ENCODE results near the gene GNA14. TPM values are rescaled to one million over a fixed set of nuclear protein-coding genes. Genes with fewer than 3 reads are reported as not detected.

GNA14 gene
- total RNA-seq, 1 donor from 2014 or later, result not detected

DNA sequence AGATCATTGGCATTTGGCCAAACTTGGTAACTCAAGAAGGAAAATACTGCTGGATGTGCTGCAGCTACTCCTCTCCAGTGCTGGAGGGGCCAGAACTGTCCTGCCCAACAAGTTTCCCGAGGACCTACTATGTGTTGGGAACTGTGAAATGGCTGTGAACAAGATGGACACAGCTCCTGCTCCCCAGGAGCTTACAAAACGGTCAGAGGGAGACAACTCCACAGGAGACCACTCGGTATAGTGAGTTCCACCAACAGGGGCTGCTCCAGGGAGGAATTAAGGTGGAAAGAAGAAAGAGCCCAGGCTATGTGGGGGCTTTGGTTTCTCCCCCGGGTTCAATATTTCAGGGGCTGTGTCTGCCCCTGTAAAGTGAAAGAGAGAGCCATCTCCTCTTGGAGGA lies 78.8 kb downstream of the GNA14 start:
- H3K27me3 Mint-ChIP-seq (ENCODE audit: unreplicated experiment), result peaks cover 40% of the 10 kb centered on the region
- TF ChIP-seq, protein P1, sequence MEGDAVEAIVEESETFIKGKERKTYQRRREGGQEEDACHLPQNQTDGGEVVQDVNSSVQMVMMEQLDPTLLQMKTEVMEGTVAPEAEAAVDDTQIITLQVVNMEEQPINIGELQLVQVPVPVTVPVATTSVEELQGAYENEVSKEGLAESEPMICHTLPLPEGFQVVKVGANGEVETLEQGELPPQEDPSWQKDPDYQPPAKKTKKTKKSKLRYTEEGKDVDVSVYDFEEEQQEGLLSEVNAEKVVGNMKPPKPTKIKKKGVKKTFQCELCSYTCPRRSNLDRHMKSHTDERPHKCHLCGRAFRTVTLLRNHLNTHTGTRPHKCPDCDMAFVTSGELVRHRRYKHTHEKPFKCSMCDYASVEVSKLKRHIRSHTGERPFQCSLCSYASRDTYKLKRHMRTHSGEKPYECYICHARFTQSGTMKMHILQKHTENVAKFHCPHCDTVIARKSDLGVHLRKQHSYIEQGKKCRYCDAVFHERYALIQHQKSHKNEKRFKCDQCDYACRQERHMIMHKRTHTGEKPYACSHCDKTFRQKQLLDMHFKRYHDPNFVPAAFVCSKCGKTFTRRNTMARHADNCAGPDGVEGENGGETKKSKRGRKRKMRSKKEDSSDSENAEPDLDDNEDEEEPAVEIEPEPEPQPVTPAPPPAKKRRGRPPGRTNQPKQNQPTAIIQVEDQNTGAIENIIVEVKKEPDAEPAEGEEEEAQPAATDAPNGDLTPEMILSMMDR (IDR thresholded peaks at IDR 0.05), result no peak
- no peaks in the 10 kb centered on the region for H3K9me3 Mint-ChIP-seq (ENCODE audit: unreplicated experiment)
- no peak for DNase-seq (ENCODE audit: extremely low spot score, unreplicated experiment)
- H3K4me3 Mint-ChIP-seq (ENCODE audit: unreplicated experiment), result no peak overlapping the region
- H3K36me3 Mint-ChIP-seq (ENCODE audit: unreplicated experiment), result no peaks in the 10 kb centered on the region
- H3K27ac Mint-ChIP-seq (ENCODE audit: unreplicated experiment), result no peak overlapping the region
- no peaks in the 10 kb centered on the region for H3K4me1 Mint-ChIP-seq (ENCODE audit: unreplicated experiment)

GRCh38 chr9:77563174-77563573 lies 84.9 kb downstream of the GNA14 start:
- no peaks in the 10 kb centered on the region for H3K4me1 Mint-ChIP-seq (ENCODE audit: unreplicated experiment)
- TF ChIP-seq, protein P1 (IDR thresholded peaks at IDR 0.05), result no peak

DNA sequence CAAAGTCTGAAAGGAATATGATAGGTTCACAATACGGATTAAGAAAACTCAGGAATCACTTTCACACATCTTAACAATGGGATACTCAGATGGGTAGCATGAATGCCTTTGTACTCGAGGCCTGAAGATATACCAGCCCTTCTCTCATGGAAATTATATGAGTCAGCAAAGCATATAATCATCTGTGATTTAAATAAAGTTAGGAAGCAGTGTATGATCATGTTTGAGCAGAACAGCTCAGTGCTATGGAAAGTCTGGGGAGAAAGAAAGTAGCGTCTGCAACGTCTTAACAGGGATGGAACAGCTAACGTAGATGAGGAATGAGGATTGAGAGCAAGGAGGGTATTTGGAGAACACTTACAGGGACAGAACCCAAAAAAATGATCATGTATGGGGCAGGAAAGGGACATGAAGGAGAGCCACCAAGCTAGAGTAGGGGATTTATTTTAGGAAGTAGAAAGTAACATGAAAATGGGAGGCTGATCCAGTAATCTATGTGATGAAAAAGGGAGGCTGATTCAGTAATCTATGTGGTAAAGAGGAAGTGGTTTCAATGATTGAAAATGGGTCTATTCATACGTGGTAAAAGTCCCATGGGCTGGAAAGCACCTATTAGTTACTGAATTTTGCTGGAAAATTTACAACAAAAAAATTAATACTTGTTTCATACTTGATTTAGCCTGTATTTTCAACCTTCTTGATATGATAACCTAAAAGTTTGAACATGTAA lies 85.9 kb downstream of the GNA14 start:
- TF ChIP-seq, protein P1 (IDR thresholded peaks at IDR 0.05), result no peak
- H3K36me3 Mint-ChIP-seq (ENCODE audit: unreplicated experiment), result no peaks in the 10 kb centered on the region
- no peaks in the 10 kb centered on the region for H3K4me1 Mint-ChIP-seq (ENCODE audit: unreplicated experiment)
- peaks cover 43% of the 10 kb centered on the region for H3K27me3 Mint-ChIP-seq (ENCODE audit: unreplicated experiment)
- H3K9me3 Mint-ChIP-seq (ENCODE audit: unreplicated experiment), result no peaks in the 10 kb centered on the region
- no peak overlapping the region for H3K27ac Mint-ChIP-seq (ENCODE audit: unreplicated experiment)
- H3K4me3 Mint-ChIP-seq (ENCODE audit: unreplicated experiment), result no peak overlapping the region
- DNase-seq (ENCODE audit: extremely low spot score, unreplicated experiment), result no peak

More at GRCh38 chr9:77563174-77563573, 84.9 kb downstream of the GNA14 start:
- peaks cover 48% of the 10 kb centered on the region for H3K27me3 Mint-ChIP-seq (ENCODE audit: unreplicated experiment)
- H3K36me3 Mint-ChIP-seq (ENCODE audit: unreplicated experiment), result no peaks in the 10 kb centered on the region
- DNase-seq (ENCODE audit: extremely low spot score, unreplicated experiment), result no peak
- no peak overlapping the region for H3K4me3 Mint-ChIP-seq (ENCODE audit: unreplicated experiment)
- H3K27ac Mint-ChIP-seq (ENCODE audit: unreplicated experiment), result no peak overlapping the region
- no peaks in the 10 kb centered on the region for H3K9me3 Mint-ChIP-seq (ENCODE audit: unreplicated experiment)

- Mint-ChIP-seq H3K4me3 (ENCODE audit: unreplicated experiment) (no peak overlapping the region), H3K4me1 (ENCODE audit: unreplicated experiment) (no peaks in the 10 kb centered on the region), H3K9me3 (ENCODE audit: unreplicated experiment) (no peaks in the 10 kb centered on the region), H3K27ac (ENCODE audit: unreplicated experiment) (no peak overlapping the region), H3K27me3 (ENCODE audit: unreplicated experiment) (peaks cover 41% of the 10 kb centered on the region), H3K36me3 (ENCODE audit: unreplicated experiment) (no peaks in the 10 kb centered on the region)
- no peak for DNase-seq (ENCODE audit: extremely low spot score, unreplicated experiment)
- TF ChIP-seq, protein P1 (IDR thresholded peaks at IDR 0.05), result no peak
These were observed 86.6 kb downstream of the GNA14 start for GRCh38 chr9:77561331-77562018.

GRCh38 chr9:77556396-77556795 lies 91.7 kb downstream of the GNA14 start:
- no peaks in the 10 kb centered on the region for H3K9me3 Mint-ChIP-seq (ENCODE audit: unreplicated experiment)
- TF ChIP-seq, protein P1 (IDR thresholded peaks at IDR 0.05), result no peak
- H3K4me3 Mint-ChIP-seq (ENCODE audit: unreplicated experiment), result no peak overlapping the region
- H3K27ac Mint-ChIP-seq (ENCODE audit: unreplicated experiment), result no peak overlapping the region
- DNase-seq (ENCODE audit: extremely low spot score, unreplicated experiment), result no peak
- no peaks in the 10 kb centered on the region for H3K36me3 Mint-ChIP-seq (ENCODE audit: unreplicated experiment)
- H3K4me1 Mint-ChIP-seq (ENCODE audit: unreplicated experiment), result peaks cover 5% of the 10 kb centered on the region
- peaks cover 17% of the 10 kb centered on the region for H3K27me3 Mint-ChIP-seq (ENCODE audit: unreplicated experiment)
